AG20443 (cell line): ENCODE measurements around the gene EEFSEC.

Experiments used
- DNase-seq: peaks from one replicate; pipeline ENCODE4 v3.0.0; 2012; ENCODE audit warnings: low spot score, mixed read lengths

EEFSEC gene

GRCh38 chr3:128392818-128393544 is 239.7 kb downstream of the EEFSEC start:
- no peak for DNase-seq

GRCh38 chr3:128394033-128394432 is 240.8 kb downstream of the EEFSEC start:
- no peak for DNase-seq

- no peak for DNase-seq
These were observed 241.8 kb downstream of the EEFSEC start for GRCh38 chr3:128395046-128395445.

DNA sequence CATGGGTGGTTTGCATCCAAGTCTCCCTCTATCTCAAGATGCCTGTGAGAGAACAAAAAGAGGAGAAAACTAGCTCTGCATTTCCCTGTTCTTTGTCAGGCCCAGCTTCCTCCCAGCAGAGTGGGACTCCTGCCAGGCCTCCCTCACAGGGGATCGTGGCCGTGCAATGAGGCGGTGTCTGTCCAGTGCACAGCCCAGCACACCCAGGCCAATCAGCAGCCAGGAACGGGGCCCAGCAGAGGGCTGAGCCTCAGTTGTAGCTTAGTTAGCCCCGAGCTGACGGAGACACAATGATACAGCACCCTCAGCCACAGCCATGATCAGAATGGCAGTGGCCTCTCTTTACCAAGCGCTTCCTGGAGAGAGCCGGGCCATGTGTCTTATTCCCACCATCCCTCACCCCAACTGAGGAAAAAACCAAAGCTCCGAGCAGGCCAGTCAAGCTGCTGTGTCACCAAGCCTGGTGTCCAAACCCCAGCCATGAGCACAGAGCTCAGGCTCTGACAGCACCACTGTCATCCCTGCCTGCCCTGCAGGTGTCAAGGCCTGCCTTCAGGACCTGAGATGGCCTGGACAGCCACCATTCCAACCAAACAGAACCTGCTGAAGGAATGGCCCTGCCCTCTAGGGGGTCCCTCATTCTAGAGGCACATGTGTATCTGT is 242.3 kb downstream of the EEFSEC start:
- peak; percentile 73 for DNase-seq

DNA sequence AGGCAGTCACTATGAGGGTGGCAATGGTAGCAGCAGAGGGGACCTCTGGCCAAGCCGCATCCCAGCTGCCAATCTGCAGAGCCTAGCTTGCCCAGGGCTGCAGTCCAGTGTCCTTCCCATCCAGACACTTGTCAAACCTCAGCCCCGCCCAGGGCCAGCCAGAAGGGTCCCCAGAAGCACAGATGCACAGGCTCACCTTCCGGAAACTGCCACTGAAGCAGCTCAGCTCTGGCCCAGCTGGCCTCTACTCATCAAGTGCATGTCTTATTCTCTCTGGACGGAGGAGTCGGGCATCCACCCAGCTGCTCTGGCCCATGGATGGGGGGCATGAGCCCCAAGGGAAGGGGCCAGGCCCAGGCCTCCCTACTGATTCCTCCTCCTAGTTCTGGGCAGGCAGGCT is 244.2 kb downstream of the EEFSEC start:
- no peak for DNase-seq

- DNase-seq, result no peak
These were observed 245.3 kb downstream of the EEFSEC start for GRCh38 chr3:128398586-128398985.

DNA sequence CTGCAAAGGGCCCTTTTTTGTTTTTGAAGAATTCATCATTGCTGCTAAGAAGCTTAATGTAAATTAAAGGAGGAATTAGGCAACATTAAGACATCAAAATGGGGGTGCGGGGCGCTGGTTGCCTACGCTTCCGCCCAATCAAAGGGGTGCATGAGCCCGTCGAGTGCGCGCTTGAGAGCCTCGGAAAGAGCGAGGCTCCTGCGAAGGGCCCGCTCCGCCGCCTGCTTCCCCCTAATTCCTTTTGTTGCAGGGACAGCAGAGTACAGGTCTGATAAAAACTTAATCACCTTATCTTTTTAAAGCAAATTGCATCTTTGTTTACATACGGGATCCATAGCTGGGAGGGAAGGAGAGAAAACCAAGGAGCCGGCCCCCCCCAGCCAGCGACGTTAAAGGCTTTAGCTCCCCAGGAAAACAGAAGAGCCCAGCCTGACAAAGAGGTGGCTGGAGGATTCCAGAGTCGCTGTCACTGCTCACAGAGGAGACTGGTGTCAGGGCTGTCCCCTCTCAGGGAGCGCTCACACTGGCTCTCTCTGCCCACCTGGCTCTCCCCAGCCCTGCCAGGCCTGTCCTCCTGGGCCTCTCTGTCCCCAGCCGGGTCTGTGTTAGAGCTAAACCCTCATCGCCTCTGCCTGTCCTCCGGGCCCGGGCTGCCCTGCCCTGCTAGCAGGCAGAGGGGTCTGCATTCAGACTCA is 246.1 kb downstream of the EEFSEC start:
- DNase-seq, result no peak

- DNase-seq, result no peak
These were observed 247.4 kb downstream of the EEFSEC start for GRCh38 chr3:128400671-128401070.

- DNase-seq, result no peak
These were observed 249.0 kb downstream of the EEFSEC start for GRCh38 chr3:128402319-128402718.

DNA sequence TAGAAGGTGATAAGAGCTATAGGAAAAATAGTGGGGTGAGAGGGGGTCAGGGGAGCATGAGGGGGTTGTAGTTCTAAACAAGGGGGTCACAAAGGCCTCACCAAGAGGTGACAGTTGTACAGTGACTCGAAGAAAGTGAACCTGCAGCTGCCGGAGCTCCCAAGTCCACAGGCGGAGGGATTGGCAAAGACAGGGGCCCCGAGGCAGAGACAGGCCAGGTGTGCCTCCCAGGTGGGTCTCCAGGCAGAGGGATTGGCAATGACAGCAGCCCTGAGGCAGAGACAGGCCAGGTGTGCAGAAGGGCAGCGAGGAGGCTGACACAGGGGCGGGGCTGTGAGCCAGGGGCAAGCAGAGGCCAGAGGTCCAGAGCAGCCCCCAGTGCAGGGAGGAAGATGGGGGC is 249.7 kb downstream of the EEFSEC start:
- no peak for DNase-seq

- no peak for DNase-seq
These were observed 251.2 kb downstream of the EEFSEC start for GRCh38 chr3:128404276-128405068.

DNA sequence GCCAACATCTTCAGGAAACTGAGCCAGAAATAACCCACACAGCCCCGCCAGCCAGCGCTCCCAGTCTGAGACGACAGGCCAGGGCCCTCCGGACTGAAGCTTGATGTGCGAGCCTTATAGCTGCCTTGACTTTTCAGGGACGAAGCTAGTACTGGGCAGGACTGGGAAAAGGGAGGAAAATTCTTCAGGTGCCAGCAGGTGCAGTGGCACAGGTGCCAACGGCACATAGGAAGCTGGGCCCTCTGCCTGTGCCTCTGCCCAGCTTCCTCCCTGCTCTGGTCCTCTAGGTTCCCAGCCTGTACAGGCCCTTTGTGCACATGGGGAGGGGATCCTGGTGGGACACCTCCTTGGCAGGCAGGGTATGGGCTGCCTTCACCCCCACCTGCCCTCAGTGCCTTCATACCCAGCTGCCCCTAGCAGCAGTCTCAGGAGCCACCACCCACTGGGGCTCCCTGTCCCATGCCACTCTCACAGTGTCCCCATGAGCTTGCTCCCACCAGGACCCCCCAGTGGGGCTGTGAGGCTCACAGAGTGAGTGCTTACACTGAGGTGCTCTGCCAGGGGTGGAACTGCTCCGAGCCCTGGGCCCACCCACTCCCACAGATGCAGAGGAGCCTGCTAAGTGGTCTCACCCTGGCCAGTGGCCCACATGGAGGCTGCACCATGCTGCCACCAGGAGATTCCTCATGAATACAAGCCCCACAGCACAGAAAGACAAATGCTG is 252.4 kb downstream of the EEFSEC start:
- DNase-seq, result no peak

GRCh38 chr3:128407247-128407646 is 254.0 kb downstream of the EEFSEC start:
- DNase-seq, result no peak

- no peak for DNase-seq
These were observed 254.9 kb downstream of the EEFSEC start for GRCh38 chr3:128408012-128408692.

- no peak for DNase-seq
These were observed 255.7 kb downstream of the EEFSEC start for GRCh38 chr3:128408693-128409623.

DNA sequence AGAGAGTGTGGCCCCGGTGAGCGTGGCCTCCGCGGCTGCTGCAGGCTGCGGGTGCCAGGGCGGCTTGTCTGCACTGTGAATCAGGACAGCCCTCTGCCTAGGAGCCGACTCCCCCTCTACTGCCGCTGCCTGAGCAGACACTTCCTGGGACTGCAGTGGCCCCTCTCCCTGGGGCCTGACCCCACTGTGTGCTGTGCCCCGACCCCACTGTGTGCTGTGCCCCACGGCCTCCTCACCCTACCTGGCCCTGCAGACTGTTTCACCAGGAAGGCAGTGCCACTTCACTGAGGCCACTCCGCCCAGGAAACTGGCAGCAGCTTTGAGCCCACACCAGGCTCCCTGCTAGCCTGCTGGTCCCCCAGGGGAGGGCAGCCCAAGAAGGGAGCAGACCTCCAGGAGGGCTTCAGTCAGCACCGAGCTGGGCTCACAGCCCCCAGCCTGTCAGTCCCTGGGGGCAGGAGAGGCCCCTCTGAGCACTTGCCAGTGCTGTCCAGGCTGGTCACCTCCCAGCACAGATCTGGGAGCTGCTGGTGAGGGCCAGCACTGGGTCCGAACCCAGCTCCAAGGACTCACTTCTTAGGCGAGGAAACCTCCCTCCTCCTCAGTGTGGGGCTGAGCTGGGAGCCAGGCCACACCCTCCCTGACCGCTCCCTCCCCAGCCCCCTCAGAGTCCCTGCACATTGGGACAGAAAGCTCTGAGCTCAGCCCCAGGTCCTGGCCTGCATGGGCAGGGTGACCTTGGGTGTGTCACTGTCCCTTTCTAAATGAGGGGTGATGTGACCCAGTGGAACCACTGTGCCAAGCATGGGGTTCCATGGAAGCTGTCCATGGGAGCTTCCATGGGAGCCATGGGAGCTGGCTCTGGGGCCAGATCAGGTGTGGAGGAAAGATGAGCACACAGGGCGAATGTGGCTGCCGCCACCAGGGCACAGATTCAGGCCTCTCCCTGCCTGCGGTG is 256.6 kb downstream of the EEFSEC start:
- DNase-seq, result no peak

DNA sequence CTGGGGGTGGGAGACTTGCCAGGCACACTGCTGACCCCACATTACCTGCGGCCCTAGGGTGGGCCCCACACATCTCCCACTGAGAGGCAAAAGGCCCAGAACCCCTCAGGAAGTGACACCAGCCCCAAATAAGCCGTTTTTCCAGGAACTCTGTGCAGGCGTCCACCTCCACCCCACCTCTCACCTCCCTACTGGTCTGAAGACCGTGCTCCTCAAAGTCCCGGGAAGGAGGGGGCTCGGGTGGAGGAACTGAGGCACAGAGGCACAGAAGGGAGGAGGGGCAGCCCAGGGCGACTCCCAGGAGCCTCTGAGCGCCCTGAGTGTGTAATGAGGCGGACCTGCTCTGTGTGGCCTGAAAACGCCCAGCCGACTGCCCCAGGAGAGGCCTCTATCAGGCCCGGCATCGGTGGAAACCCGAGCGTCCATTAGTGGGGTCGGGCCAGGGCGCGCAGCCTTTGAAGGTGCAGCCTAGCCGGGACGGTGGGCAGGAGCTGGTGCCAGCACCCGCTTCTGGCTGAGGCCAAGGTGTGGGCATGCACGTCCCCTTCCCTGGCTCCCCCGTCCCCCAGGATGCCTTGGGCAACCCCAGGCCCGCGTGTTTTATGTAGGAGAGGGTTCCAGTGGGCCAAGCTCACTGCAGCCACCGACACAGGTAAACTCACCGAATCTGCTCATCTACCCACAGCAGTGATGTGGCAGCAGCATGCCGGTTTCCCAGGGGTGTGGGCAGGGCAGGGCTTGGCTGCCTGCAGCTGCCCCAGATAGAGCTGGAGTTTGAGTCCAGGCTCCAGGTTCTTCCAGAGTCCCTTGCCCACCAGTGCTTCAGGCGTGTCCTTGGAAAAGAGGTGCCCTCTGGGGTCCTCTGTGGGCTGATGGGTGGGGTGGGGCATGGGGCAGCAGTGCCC is 257.6 kb downstream of the EEFSEC start:
- no peak for DNase-seq

GRCh38 chr3:128411574-128412064 is 258.3 kb downstream of the EEFSEC start:
- DNase-seq, result no peak
